K562 (cell line): Measurements from ENCODE around the gene UNC45B. TPM values are rescaled to one million over a fixed set of nuclear protein-coding genes. Genes with fewer than 3 reads are reported as not detected.
A peak's percentile ranks its signal among the peaks of the same experiment; 100 is the strongest.

Experiments used
- ARID1B ChIP-seq: fragments of 450-650 bp; IDR thresholded peaks from 2 replicates; pipeline ENCODE4 v1.6.1; 2016; ENCODE audit warnings: antibody characterized with exemption, mild to moderate bottlenecking, inconsistent platforms
- ATF3 ChIP-seq, 2 experiments: fragments of 450-650 bp in 1 of 2; sonication (generic) in 1 of 2; formaldehyde crosslinking in 1 of 2; IDR thresholded peaks in 1 of 2; conservative IDR thresholded peaks in 1 of 2; 2 replicates each; pipeline versions ENCODE4 v1.6.1 to v1.8.1; 2016 to 2023; ENCODE audit warnings: mild to moderate bottlenecking in 2 of 2, moderate library complexity in 2 of 2, inconsistent platforms in 1 of 2, missing genetic modification reagents in 1 of 2
- CREB1 ChIP-seq, 2 experiments: sonication (generic) in 1 of 2; formaldehyde crosslinking in 1 of 2; IDR thresholded peaks; 2 replicates each; pipeline versions ENCODE4 v1.6.1 to v1.8.0; 2012 to 2022; ENCODE audit warnings: inconsistent platforms in 1 of 2, mild to moderate bottlenecking in 1 of 2, missing genetic modification reagents in 1 of 2, moderate library complexity in 1 of 2
- EP300 ChIP-seq: IDR thresholded peaks from 2 replicates; pipeline ENCODE4 v1.6.1; 2012; ENCODE audit warnings: low read length, improper control_type of control experiment
- GTF2A2 ChIP-seq: IDR thresholded peaks from 2 replicates; pipeline ENCODE4 v1.6.1; 2016; ENCODE audit warnings: mild to moderate bottlenecking, missing genetic modification characterization, missing compliant biosample characterization
- JUN ChIP-seq, 2 experiments: sonication (generic) in 1 of 2; formaldehyde crosslinking in 1 of 2; IDR thresholded peaks; 2 replicates each; pipeline versions ENCODE4 v1.6.1 to v1.8.0; 2012 to 2022; ENCODE audit warnings: borderline replicate concordance in 2 of 2, mild to moderate bottlenecking in 2 of 2, improper control_type of control experiment in 1 of 2, low read depth in 1 of 2, low read length in 1 of 2, missing genetic modification reagents in 1 of 2
- KHSRP ChIP-seq: fragments of 450-650 bp; IDR thresholded peaks from 2 replicates; pipeline ENCODE4 v1.6.1; 2017
- NCOA6 ChIP-seq: fragments of 450-650 bp; IDR thresholded peaks from 2 replicates; pipeline ENCODE4 v1.6.1; 2017; ENCODE audit warnings: mild to moderate bottlenecking
- SPI1 ChIP-seq: IDR thresholded peaks from 2 replicates; pipeline ENCODE4 v1.6.1; 2011; ENCODE audit warnings: low read depth, low read length, control low read depth, borderline replicate concordance
- ZNF212 ChIP-seq: fragments of 450-650 bp; formaldehyde crosslinking; IDR thresholded peaks from 2 replicates; pipeline ENCODE4 v1.4.0; 2020; ENCODE audit warnings: mild to moderate bottlenecking
- ZNF3 ChIP-seq: fragments of 250-450 bp; sonication (Bioruptor Pico); IDR thresholded peaks from 2 replicates; pipeline ENCODE4 v1.5.0; 2021; ENCODE audit warnings: mild to moderate bottlenecking, moderate library complexity
- ZNF764 ChIP-seq: fragments of 250-450 bp; sonication (Bioruptor Pico); IDR thresholded peaks from 2 replicates; pipeline ENCODE4 v1.4.0; 2020; ENCODE audit warnings: low read depth, mild to moderate bottlenecking, moderate library complexity
- polyA plus RNA-seq, 8 experiments: library from polyadenylated mRNA; depleted of rRNA in 4 of 8; stranded (reverse) in 5 of 8; unstranded in 3 of 8; fragments of >200 nt; fragmentation: Nextera tagmentation in 2 of 8; fragmentation: Illumina TruSeq in 1 of 8; extraction: Ambion mirVana in 2 of 8; extraction: Trizol in 1 of 8; gene quantifications; 2 replicates each; pipeline versions ENCODE4 v1.2.1 to v1.2.3, GENCODE V29; 2011 to 2014; ENCODE audit warnings: inconsistent platforms in 1 of 8, missing spikeins in 1 of 8
- total RNA-seq, 7 experiments: library from RNA; depleted of rRNA in 6 of 7; stranded (reverse); fragments of >200 nt in 6 of 7; fragmentation: Illumina TruSeq in 2 of 7; extraction: Trizol in 2 of 7; gene quantifications; 2 replicates each; pipeline versions ENCODE4 v1.2.1 to v1.2.3, GENCODE V29; 2011 to 2021; ENCODE audit warnings: low replicate concordance in 1 of 7
- TF ChIP-seq, protein P1 (sequence below): fragments of 450-650 bp; IDR thresholded peaks from 2 replicates; pipeline ENCODE4 v1.6.1; 2016; ENCODE audit warnings: low read depth
- TF ChIP-seq, protein P2 (sequence below): fragments of 450-650 bp; conservative IDR thresholded peaks from 2 replicates; pipeline ENCODE4 v1.6.1; 2016; ENCODE audit warnings: missing genetic modification characterization, low read depth, mild to moderate bottlenecking, control low read depth, missing compliant biosample characterization
- TF ChIP-seq, protein P3 (sequence below): IDR thresholded peaks from 2 replicates; pipeline ENCODE4 v1.6.1; 2014; ENCODE audit warnings: antibody characterized with exemption

UNC45B gene
- total and polyA plus RNA-seq, 9 of the 15 experiments (the other 6 are each of a cell fraction or from before 2014, with no cell fraction given): not detected

GRCh38 chr17:35119370-35120165 is 28.0 kb upstream of the UNC45B start, which contains the start of gene RAD51D (continued):
- TF ChIP-seq, protein P1, sequence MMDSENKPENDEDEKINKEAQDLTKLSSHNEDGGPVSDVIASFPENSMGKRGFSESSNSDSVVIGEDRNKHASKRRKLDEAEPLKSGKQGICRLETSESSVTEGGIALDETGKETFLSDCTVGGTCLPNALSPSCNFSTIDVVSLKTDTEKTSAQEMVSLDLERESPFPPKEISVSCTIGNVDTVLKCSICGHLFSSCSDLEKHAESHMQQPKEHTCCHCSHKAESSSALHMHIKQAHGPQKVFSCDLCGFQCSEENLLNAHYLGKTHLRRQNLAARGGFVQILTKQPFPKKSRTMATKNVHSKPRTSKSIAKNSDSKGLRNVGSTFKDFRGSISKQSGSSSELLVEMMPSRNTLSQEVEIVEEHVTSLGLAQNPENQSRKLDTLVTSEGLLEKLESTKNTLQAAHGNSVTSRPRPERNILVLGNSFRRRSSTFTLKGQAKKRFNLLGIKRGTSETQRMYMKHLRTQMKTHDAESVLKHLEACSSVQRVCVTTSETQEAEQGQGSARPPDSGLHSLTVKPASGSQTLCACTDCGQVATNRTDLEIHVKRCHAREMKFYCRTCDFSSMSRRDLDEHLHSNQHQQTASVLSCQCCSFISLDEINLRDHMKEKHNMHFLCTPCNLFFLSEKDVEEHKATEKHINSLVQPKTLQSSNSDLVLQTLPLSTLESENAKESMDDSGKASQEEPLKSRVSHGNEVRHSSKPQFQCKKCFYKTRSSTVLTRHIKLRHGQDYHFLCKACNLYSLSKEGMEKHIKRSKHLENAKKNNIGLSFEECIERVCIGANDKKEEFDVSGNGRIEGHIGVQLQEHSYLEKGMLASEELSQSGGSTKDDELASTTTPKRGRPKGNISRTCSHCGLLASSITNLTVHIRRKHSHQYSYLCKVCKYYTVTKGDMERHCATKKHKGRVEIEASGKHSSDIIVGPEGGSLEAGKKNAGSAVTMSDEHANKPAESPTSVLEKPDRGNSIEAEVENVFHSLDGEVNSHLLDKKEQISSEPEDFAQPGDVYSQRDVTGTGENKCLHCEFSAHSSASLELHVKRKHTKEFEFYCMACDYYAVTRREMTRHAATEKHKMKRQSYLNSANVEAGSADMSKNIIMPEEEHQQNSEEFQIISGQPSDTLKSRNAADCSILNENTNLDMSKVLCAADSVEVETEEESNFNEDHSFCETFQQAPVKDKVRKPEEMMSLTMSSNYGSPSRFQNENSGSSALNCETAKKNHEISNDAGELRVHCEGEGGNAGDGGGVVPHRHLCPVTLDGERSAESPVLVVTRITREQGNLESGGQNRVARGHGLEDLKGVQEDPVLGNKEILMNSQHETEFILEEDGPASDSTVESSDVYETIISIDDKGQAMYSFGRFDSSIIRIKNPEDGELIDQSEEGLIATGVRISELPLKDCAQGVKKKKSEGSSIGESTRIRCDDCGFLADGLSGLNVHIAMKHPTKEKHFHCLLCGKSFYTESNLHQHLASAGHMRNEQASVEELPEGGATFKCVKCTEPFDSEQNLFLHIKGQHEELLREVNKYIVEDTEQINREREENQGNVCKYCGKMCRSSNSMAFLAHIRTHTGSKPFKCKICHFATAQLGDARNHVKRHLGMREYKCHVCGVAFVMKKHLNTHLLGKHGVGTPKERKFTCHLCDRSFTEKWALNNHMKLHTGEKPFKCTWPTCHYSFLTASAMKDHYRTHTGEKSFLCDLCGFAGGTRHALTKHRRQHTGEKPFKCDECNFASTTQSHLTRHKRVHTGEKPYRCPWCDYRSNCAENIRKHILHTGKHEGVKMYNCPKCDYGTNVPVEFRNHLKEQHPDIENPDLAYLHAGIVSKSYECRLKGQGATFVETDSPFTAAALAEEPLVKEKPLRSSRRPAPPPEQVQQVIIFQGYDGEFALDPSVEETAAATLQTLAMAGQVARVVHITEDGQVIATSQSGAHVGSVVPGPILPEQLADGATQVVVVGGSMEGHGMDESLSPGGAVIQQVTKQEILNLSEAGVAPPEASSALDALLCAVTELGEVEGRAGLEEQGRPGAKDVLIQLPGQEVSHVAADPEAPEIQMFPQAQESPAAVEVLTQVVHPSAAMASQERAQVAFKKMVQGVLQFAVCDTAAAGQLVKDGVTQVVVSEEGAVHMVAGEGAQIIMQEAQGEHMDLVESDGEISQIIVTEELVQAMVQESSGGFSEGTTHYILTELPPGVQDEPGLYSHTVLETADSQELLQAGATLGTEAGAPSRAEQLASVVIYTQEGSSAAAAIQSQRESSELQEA: peak; percentile 79
- no peak for TF ChIP-seq EP300
- no peak for TF ChIP-seq ATF3 (IDR thresholded peaks at IDR 0.05)
- no peak for TF ChIP-seq ATF3 (CRISPR knock-in tag; conservative IDR thresholded peaks at IDR 0.05)
- peak; percentile 36; the same call in 1 of the 2 replicates for TF ChIP-seq CREB1 (IDR thresholded peaks at IDR 0.05)
- TF ChIP-seq CREB1 (CRISPR knock-in tag; IDR thresholded peaks at IDR 0.05): no peak
- no peak for TF ChIP-seq GTF2A2 (tag)
- no peak for TF ChIP-seq NCOA6
- TF ChIP-seq, protein P2, sequence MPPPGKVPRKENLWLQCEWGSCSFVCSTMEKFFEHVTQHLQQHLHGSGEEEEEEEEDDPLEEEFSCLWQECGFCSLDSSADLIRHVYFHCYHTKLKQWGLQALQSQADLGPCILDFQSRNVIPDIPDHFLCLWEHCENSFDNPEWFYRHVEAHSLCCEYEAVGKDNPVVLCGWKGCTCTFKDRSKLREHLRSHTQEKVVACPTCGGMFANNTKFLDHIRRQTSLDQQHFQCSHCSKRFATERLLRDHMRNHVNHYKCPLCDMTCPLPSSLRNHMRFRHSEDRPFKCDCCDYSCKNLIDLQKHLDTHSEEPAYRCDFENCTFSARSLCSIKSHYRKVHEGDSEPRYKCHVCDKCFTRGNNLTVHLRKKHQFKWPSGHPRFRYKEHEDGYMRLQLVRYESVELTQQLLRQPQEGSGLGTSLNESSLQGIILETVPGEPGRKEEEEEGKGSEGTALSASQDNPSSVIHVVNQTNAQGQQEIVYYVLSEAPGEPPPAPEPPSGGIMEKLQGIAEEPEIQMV (tag): no peak
- TF ChIP-seq ZNF3 (CRISPR knock-in tag): no peak
- no peak for TF ChIP-seq JUN (IDR thresholded peaks at IDR 0.05; ENCODE audit: borderline replicate concordance, low read depth, low read length)
- TF ChIP-seq JUN (CRISPR knock-in tag; IDR thresholded peaks at IDR 0.05; ENCODE audit: borderline replicate concordance): no peak
- TF ChIP-seq, protein P3, sequence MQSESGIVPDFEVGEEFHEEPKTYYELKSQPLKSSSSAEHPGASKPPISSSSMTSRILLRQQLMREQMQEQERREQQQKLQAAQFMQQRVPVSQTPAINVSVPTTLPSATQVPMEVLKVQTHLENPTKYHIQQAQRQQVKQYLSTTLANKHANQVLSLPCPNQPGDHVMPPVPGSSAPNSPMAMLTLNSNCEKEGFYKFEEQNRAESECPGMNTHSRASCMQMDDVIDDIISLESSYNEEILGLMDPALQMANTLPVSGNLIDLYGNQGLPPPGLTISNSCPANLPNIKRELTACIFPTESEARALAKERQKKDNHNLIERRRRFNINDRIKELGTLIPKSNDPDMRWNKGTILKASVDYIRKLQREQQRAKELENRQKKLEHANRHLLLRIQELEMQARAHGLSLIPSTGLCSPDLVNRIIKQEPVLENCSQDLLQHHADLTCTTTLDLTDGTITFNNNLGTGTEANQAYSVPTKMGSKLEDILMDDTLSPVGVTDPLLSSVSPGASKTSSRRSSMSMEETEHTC: no peak
- no peak for TF ChIP-seq ARID1B
- no peak for TF ChIP-seq SPI1
- TF ChIP-seq ZNF212: no peak
- no peak for TF ChIP-seq KHSRP
- no peak for TF ChIP-seq ZNF764 (CRISPR knock-in tag)
